A673 (cell line): Measurements from ENCODE around the gene ADTRP. TPM values are rescaled to one million over a fixed set of nuclear protein-coding genes. Genes with fewer than 3 reads are reported as not detected.

Source experiments
- BruUV-seq: library from RNA; stranded (reverse); fragments of 400-500 nt; replicated peaks from 2 replicates; lab custom pipeline; 2021; lab: Mats Ljungman, UMichigan
- CTCF ChIA-PET: fragments of 300-600 bp; sonication (Branson Sonifier 250); formaldehyde crosslinking; loops from one replicate; lab custom pipeline; 2022; ENCODE audit warnings: antibody characterized with exemption; lab: Charles Lee
- POLR2A ChIA-PET: fragments of 300-600 bp; sonication (Branson Sonifier 250); formaldehyde crosslinking; loops from one replicate; lab custom pipeline; 2022; ENCODE audit warnings: antibody characterized with exemption; ENCODE audit not compliant: low non-redundant PET; lab: Charles Lee
- DNase-seq: peaks from one replicate; pipeline ENCODE4 v3.0.0-alpha.2; 2015; ENCODE audit warnings: low spot score
- H3K27ac ChIP-seq: fragments of 200-600 bp; sonication (generic); 2 replicates; pipeline ENCODE4 v1.5.1; 2016; ENCODE audit warnings: mixed run types, low read depth, mild to moderate bottlenecking, mixed read lengths, antibody characterized with exemption, low read length; ENCODE audit not compliant: poor library complexity, severe bottlenecking
- H3K27me3 ChIP-seq: fragments of 200-600 bp; sonication (generic); replicated peaks from 2 replicates; pipeline ENCODE4 v1.6.1; 2017; ENCODE audit warnings: mixed run types, low read depth, mild to moderate bottlenecking, mixed read lengths, antibody characterized with exemption, low read length; ENCODE audit not compliant: insufficient read depth, poor library complexity
- H3K36me3 ChIP-seq: fragments of 200-600 bp; sonication (generic); 2 replicates; pipeline ENCODE4 v1.6.1; 2016; ENCODE audit warnings: mixed run types, mild to moderate bottlenecking, mixed read lengths, antibody characterized with exemption, low read length; ENCODE audit not compliant: insufficient read depth, poor library complexity, severe bottlenecking
- H3K4me1 ChIP-seq: fragments of 200-600 bp; sonication (generic); 2 replicates; pipeline ENCODE4 v1.6.1; 2017; ENCODE audit warnings: mixed run types, mild to moderate bottlenecking, mixed read lengths, antibody characterized with exemption, low read length; ENCODE audit not compliant: insufficient read depth, poor library complexity, severe bottlenecking
- H3K4me3 ChIP-seq: fragments of 200-600 bp; sonication (generic); 2 replicates; pipeline ENCODE4 v1.5.1; 2016; ENCODE audit warnings: low read depth, mixed run types, mild to moderate bottlenecking, mixed read lengths, low read length; ENCODE audit not compliant: poor library complexity, severe bottlenecking
- H3K9me3 ChIP-seq: fragments of 200-600 bp; sonication (generic); 2 replicates; pipeline ENCODE4 v1.6.1; 2016; ENCODE audit warnings: mixed run types, low read depth, mild to moderate bottlenecking, mixed read lengths, antibody characterized with exemption, low read length; ENCODE audit not compliant: poor library complexity, severe bottlenecking
- EZH2 ChIP-seq: fragments of 200-600 bp; sonication (generic); IDR thresholded peaks from 2 replicates; pipeline ENCODE4 v1.6.1; 2017; ENCODE audit warnings: borderline replicate concordance, low read depth, mild to moderate bottlenecking, mixed read lengths, antibody characterized with exemption, low read length; ENCODE audit not compliant: poor library complexity, severe bottlenecking
- intact Hi-C: fragments of 100-400 bp; cut with micrococcal nuclease; formaldehyde crosslinking; loops from one replicate; pipeline ENCODE4 v1.10.0; 2022; ENCODE audit not compliant: unreplicated experiment
- total RNA-seq: library from RNA; stranded (reverse); gene quantifications from 2 replicates; pipeline ENCODE4 v1.2.3, GENCODE V29; 2021
- TF ChIP-seq, protein P1 (sequence below): fragments of 300-800, 200-600 bp; sonication (generic); conservative IDR thresholded peaks from 2 replicates; pipeline ENCODE4 v1.5.1; 2017; ENCODE audit warnings: low read depth, mild to moderate bottlenecking, antibody characterized with exemption, low read length, moderate library complexity, mixed read lengths

The ADTRP gene
- total RNA-seq, 1 experiment from 2014 or later, result not detected

DNA sequence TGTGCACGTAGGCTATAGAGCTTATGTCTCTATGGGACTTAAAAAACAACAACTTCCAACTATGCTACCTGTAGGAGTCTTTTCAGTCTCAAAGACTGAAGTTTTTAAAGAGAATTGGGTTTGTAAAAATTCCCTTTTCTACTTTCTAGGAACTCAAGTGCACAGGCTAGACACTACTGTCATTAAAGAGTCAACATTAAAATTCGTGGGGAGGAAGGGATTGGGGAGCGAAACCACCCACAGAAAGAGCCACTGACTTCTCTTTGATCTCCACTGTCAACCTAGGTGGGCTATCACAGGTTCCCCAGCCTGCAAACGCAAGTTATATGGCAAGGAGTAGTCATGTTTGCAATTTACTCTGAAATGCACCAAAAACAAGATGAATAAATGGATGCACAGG lies 37.7 kb downstream of the ADTRP start:
- Histone ChIP-seq H3K36me3 (no peaks in the 10 kb centered on the region), H3K27me3 (peaks cover 70% of the 10 kb centered on the region), H3K4me3 (no peak overlapping the region), H3K4me1 (no peaks in the 10 kb centered on the region), H3K27ac (no peak overlapping the region), H3K9me3 (no peaks in the 10 kb centered on the region)
- CTCF ChIA-PET, result no interaction called here
- BruUV-seq, result no TSS peak
- no peak for TF ChIP-seq EZH2
- TF ChIP-seq, protein P1, sequence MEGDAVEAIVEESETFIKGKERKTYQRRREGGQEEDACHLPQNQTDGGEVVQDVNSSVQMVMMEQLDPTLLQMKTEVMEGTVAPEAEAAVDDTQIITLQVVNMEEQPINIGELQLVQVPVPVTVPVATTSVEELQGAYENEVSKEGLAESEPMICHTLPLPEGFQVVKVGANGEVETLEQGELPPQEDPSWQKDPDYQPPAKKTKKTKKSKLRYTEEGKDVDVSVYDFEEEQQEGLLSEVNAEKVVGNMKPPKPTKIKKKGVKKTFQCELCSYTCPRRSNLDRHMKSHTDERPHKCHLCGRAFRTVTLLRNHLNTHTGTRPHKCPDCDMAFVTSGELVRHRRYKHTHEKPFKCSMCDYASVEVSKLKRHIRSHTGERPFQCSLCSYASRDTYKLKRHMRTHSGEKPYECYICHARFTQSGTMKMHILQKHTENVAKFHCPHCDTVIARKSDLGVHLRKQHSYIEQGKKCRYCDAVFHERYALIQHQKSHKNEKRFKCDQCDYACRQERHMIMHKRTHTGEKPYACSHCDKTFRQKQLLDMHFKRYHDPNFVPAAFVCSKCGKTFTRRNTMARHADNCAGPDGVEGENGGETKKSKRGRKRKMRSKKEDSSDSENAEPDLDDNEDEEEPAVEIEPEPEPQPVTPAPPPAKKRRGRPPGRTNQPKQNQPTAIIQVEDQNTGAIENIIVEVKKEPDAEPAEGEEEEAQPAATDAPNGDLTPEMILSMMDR, result no peak
- intact Hi-C loops, result no loop called here
- POLR2A ChIA-PET, result no interaction called here
- no peak for DNase-seq

DNA sequence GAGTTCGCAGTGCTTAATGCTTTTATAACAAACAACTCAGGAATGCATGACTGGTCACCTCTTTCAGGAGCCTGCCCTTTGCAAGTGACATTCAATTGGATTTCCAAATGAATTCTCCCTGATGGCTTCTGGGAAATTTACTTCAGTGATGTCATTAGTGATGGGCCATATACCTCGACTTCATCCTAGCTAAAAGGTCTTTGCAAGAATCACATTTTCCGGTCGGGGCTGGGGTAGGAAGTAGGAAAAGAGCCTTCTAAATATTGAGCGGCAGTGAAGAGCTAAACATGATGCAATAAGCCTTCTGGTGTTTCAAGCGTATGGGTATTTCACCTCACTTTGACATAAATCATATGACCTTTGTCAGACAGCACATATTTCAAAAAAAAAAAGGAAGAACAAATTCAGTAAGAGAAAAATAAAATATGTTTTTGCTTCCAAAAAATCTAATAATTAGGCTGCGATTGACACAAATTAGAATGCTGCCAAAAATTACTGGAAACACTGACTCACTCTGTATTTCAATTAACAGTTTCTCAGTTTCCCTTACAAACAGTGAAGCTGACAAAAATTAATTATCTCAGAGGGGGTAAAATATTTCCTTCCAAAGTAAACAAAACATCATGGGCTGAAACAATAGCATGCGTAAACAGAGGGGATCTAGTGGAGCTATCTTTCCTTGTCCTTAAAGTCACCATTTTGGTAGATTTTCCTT lies 39.8 kb downstream of the ADTRP start:
- no peaks in the 10 kb centered on the region for H3K4me1 ChIP-seq
- H3K4me3 ChIP-seq, result no peak overlapping the region
- no TSS peak for BruUV-seq
- no peaks in the 10 kb centered on the region for H3K9me3 ChIP-seq
- CTCF ChIA-PET, result no interaction called here
- no peaks in the 10 kb centered on the region for H3K36me3 ChIP-seq
- H3K27ac ChIP-seq, result no peak overlapping the region
- TF ChIP-seq, protein P1, result no peak
- TF ChIP-seq EZH2, result no peak
- POLR2A ChIA-PET, result no interaction called here
- intact Hi-C loops, result no loop called here
- peaks cover 86% of the 10 kb centered on the region for H3K27me3 ChIP-seq
- no peak for DNase-seq

DNA sequence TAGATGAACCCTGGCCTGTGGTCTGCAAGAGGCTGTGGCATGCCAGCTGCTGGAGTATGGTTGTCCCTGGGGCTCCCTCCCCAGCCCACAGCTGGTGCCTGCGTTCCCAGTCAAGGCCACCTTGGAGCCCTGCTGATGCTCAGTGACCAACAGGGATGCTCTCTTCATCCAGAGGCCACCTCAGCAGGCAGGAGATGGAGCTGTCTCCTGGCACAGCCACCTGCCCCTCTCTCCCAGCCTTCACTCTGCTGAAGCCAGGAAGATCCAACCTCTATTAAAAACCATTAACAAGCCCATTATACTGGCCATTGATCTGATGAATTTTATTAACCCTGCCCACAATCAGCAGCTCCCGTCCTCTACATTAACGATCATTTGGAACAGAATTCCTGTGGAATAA lies 40.4 kb downstream of the ADTRP start:
- Histone ChIP-seq H3K27ac (no peak overlapping the region), H3K27me3 (peaks cover 90% of the 10 kb centered on the region), H3K9me3 (no peaks in the 10 kb centered on the region)

More for the DNA sequence above, 40.4 kb downstream of the ADTRP start:
- no TSS peak for BruUV-seq
- no peak for TF ChIP-seq EZH2
- TF ChIP-seq, protein P1, result no peak
- DNase-seq, result no peak
- intact Hi-C loops, result no loop called here
- CTCF ChIA-PET, result no interaction called here
- Histone ChIP-seq H3K36me3 (no peaks in the 10 kb centered on the region), H3K4me3 (no peak overlapping the region), H3K4me1 (no peaks in the 10 kb centered on the region)
- POLR2A ChIA-PET, result no interaction called here
